Activated B cell treated with CpG ODN at 0.5 μM for 24 hours (primary cell): Measurements from ENCODE around the gene CD48. TPM values are rescaled to one million over a fixed set of nuclear protein-coding genes. Genes with fewer than 3 reads are reported as not detected.
"Not testable (repeated sequence)": the region's sequence is repeated elsewhere in the genome, so short reads cannot be mapped to it uniquely, and the experiment has no call there.

Source experiments
- ATAC-seq: fragments of 200-7000 bp; cut with Tn5 transposase; one replicate; pipeline ENCODE4 v1.10.0; 2021; ENCODE audit warnings: low read depth, mild to moderate bottlenecking, moderate library complexity
- CTCF ChIA-PET: fragments of 350-600 bp; sonication (Branson Sonifier 250); formaldehyde crosslinking; loops from one replicate; lab custom pipeline; 2021; ENCODE audit warnings: antibody characterized with exemption; lab: Charles Lee
- POLR2A ChIA-PET: fragments of 350-600 bp; sonication (Branson Sonifier 250); formaldehyde crosslinking; loops from one replicate; lab custom pipeline; 2021; ENCODE audit warnings: antibody characterized with exemption; lab: Charles Lee
- DNase-seq: peaks from one replicate; pipeline ENCODE4 v3.0.0; 2022
- H3K27ac Mint-ChIP-seq: one replicate; pipeline ENCODE4 v1.8.0; 2020; ENCODE audit warnings: mixed read lengths
- H3K27me3 Mint-ChIP-seq: one replicate; pipeline ENCODE4 v1.8.0; 2021; ENCODE audit warnings: mixed read lengths
- H3K36me3 Mint-ChIP-seq: one replicate; pipeline ENCODE4 v1.8.0; 2021; ENCODE audit warnings: low read depth, mixed read lengths
- H3K4me1 Mint-ChIP-seq: one replicate; pipeline ENCODE4 v1.8.0; 2021; ENCODE audit warnings: mixed read lengths
- H3K4me3 Mint-ChIP-seq: one replicate; pipeline ENCODE4 v1.8.0; 2020; ENCODE audit warnings: mild to moderate bottlenecking, mixed read lengths
- H3K9me3 Mint-ChIP-seq: one replicate; pipeline ENCODE4 v1.8.0; 2020; ENCODE audit warnings: mixed read lengths
- CTCF ChIP-seq: fragments of 200-600 bp; IDR thresholded peaks from one replicate; pipeline ENCODE4 v1.8.0; 2022; ENCODE audit warnings: antibody characterized with exemption, mild to moderate bottlenecking
- intact Hi-C: fragments of 100-400 bp; cut with micrococcal nuclease; formaldehyde crosslinking; loops from one replicate; pipeline ENCODE4 v1.15.1; 2024
- total RNA-seq: library from RNA; stranded (reverse); gene quantifications from 2 replicates; pipeline ENCODE4 v1.2.3, GENCODE V29; 2022

CD48 gene
- total RNA-seq, 1 donor from 2014 or later = 200 TPM

DNA sequence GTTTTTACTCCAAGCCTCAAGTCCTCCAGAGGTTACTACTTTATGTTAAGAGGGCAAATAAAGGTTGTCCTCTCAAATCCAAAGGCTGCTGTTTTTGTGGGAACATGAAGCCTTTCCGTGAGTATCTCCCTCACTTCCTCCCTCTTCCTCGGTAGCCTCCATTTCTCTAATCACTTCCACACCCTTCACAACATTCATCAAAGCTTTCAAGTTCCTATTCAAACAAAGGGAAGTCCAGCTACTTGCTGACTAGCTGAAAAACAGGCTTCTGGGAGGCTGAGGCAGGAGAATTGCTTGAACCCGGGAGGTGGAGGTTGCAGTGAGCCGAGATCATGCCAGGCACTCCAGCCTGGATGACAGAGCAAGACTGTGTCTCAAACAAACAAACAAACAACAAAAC, 6.6 kb upstream of the CD48 start:
- no peaks in the 10 kb centered on the region for H3K27me3 Mint-ChIP-seq
- ATAC-seq (no peak), DNase-seq (no peak)
- ChIA-PET CTCF (no interaction called here), POLR2A (no interaction called here)
- intact Hi-C loops = loop anchor here (10.0 kb wide), 1 partner anchor 677 kb away; no protein-coding TSS in a partner anchor
- peaks cover 22% of the 10 kb centered on the region for H3K4me1 Mint-ChIP-seq
- H3K4me3 Mint-ChIP-seq = no peak overlapping the region
- H3K27ac Mint-ChIP-seq = no peak overlapping the region
- no peak for TF ChIP-seq CTCF
- H3K36me3 Mint-ChIP-seq = no peaks in the 10 kb centered on the region
- H3K9me3 Mint-ChIP-seq = no peaks in the 10 kb centered on the region

GRCh38 chr1:160717306-160717705, 5.7 kb upstream of the CD48 start:
- no peaks in the 10 kb centered on the region for H3K27me3 Mint-ChIP-seq
- DNase-seq (no peak), ATAC-seq (no peak)
- intact Hi-C loops = loop anchor here (10.0 kb wide), 1 partner anchor 677 kb away; no protein-coding TSS in a partner anchor
- no peak for TF ChIP-seq CTCF
- no peak overlapping the region for H3K27ac Mint-ChIP-seq
- ChIA-PET POLR2A (no interaction called here), CTCF (interaction anchor here (1.1 kb wide), 1 partner anchor 8 kb away, joined by 3 read pairs; no protein-coding TSS in a partner anchor)
- peaks cover 26% of the 10 kb centered on the region for H3K4me1 Mint-ChIP-seq
- no peak overlapping the region for H3K4me3 Mint-ChIP-seq
- no peaks in the 10 kb centered on the region for H3K36me3 Mint-ChIP-seq
- H3K9me3 Mint-ChIP-seq = no peaks in the 10 kb centered on the region

DNA sequence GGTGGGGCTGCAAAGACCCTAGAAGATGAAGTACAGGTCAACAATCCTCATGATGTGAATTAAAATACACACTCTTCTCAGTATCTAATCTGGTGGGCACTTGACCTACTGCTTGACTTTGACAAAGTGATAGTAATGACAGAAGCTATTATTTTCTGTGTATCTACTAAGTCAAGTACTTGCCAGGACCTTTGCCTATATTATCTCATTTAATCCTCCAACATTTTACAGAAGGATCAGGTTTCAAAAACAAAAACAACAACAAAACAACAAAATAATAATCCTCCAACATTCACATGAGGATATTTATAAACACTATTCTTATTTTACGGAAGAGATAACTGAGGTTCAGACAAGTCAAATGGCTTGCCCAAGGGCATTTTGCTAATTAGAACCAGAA, 4.4 kb upstream of the CD48 start:
- DNase-seq = no peak
- peaks cover 5% of the 10 kb centered on the region for H3K36me3 Mint-ChIP-seq
- ATAC-seq = no peak
- H3K27me3 Mint-ChIP-seq = no peaks in the 10 kb centered on the region
- intact Hi-C loops = loop anchor here (10.0 kb wide), 1 partner anchor 679 kb away; no protein-coding TSS in a partner anchor
- no peak overlapping the region for H3K27ac Mint-ChIP-seq
- no peak overlapping the region for H3K4me3 Mint-ChIP-seq
- ChIA-PET POLR2A (interaction anchor here (0.8 to 1.1 kb wide), 4 partner anchors 8 to 236 kb away, joined by 3 read pairs; no protein-coding TSS in a partner anchor), CTCF (interaction anchor here (1.2 to 5.8 kb wide), 7 partner anchors 10 to 238 kb away, joined by 3 to 46 read pairs (median 6); partner anchors contain the start of gene ITLN2)
- peaks cover 30% of the 10 kb centered on the region for H3K4me1 Mint-ChIP-seq
- no peaks in the 10 kb centered on the region for H3K9me3 Mint-ChIP-seq
- TF ChIP-seq CTCF = no peak

- ChIA-PET CTCF (interaction anchor here (1.2 to 5.8 kb wide), 7 partner anchors 12 to 240 kb away, joined by 3 to 46 read pairs (median 5); partner anchors contain the start of gene ITLN2), POLR2A (interaction anchor here (0.8 to 1.1 kb wide), 2 partner anchors 9 to 240 kb away, joined by 3 read pairs; no protein-coding TSS in a partner anchor)
- peaks cover 32% of the 10 kb centered on the region for H3K4me1 Mint-ChIP-seq
- not testable (repeated sequence) for DNase-seq, H3K9me3 Mint-ChIP-seq, H3K27me3 Mint-ChIP-seq, H3K4me3 Mint-ChIP-seq
- H3K27ac Mint-ChIP-seq = peak overlapping the region; percentile 10
- intact Hi-C loops = loop anchor here (5.0 to 10.0 kb wide), 3 partner anchors 37 to 681 kb away; partner anchors contain the start of gene KLHDC9
- peaks cover 11% of the 10 kb centered on the region for H3K36me3 Mint-ChIP-seq
- ATAC-seq = peak; percentile 11
Observed at GRCh38 chr1:160714034-160714648, 2.5 kb upstream of the CD48 start.

DNA sequence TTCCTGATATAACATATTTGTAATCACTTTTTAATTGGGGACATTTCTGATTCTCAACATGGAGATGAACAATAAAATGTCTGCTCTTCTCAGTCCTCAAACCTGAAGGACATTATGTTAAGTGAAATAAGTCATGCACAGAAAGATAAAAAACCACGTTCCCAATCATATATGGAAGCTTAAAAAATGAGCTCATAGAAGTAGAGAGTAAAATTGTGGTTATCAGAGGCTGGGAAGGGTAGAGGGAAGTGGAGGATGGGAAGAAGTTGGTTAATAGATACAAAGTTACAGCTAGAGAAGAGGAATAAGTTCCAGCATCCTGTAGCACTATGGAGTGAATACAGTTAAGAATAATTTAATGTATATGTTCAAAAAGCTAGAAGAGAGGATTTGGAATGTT, 1.5 kb upstream of the CD48 start:
- POLR2A ChIA-PET = interaction anchor here (0.6 to 3.1 kb wide), 10 partner anchors 9 to 241 kb away, joined by 3 to 15 read pairs (median 3); no protein-coding TSS in a partner anchor
- Mint-ChIP-seq H3K9me3 (no peaks in the 10 kb centered on the region), H3K4me1 (peaks cover 32% of the 10 kb centered on the region), H3K27ac (no peak overlapping the region), H3K27me3 (no peaks in the 10 kb centered on the region), H3K4me3 (no peak overlapping the region), H3K36me3 (peaks cover 11% of the 10 kb centered on the region)
- CTCF ChIA-PET = interaction anchor here (0.6 to 5.8 kb wide), 5 partner anchors 10 to 55 kb away, joined by 3 to 46 read pairs (median 4); no protein-coding TSS in a partner anchor
- ATAC-seq (no peak), DNase-seq (no peak)
- intact Hi-C loops = loop anchor here (2.0 to 10.0 kb wide), 4 partner anchors 36 to 682 kb away; partner anchors contain the start of gene KLHDC9
- TF ChIP-seq CTCF = no peak

- not testable (repeated sequence) for H3K27ac Mint-ChIP-seq, H3K9me3 Mint-ChIP-seq, H3K27me3 Mint-ChIP-seq, H3K4me3 Mint-ChIP-seq
- peaks cover 11% of the 10 kb centered on the region for H3K36me3 Mint-ChIP-seq
- DNase-seq (peak; percentile 31), ATAC-seq (peak; percentile 51)
- peaks cover 32% of the 10 kb centered on the region for H3K4me1 Mint-ChIP-seq
- ChIA-PET CTCF (interaction anchor here (0.7 to 5.8 kb wide), 5 partner anchors 11 to 41 kb away, joined by 3 to 46 read pairs (median 4); no protein-coding TSS in a partner anchor), POLR2A (interaction anchor here (0.6 to 3.1 kb wide), 23 partner anchors 8 to 990 kb away, joined by 3 to 15 read pairs (median 4); partner anchors contain the start of genes LY9, SLAMF7 and USF1)
- intact Hi-C loops = loop anchor here (1.0 to 10.0 kb wide), 5 partner anchors 14 to 682 kb away; partner anchors contain the start of gene KLHDC9
Observed at GRCh38 chr1:160712525-160713080, 981 bp upstream of the CD48 start.
